NCI-H526 (cell line): ENCODE data around the gene KCNJ12.
"Not testable (repeated sequence)": the region's sequence is repeated elsewhere in the genome, so short reads cannot be mapped to it uniquely, and the experiment has no call there.

ENCODE experiments used
- DNase-seq, 2 experiments: peaks; one replicate each; lab custom pipeline; 2025; lab: John Stamatoyannopoulos, UW

Gene KCNJ12

GRCh38 chr17:21387616-21388015, 11.5 kb downstream of the KCNJ12 start:
- no peak for DNase-seq

- no peak for DNase-seq
Observed at GRCh38 chr17:21388066-21388465, 11.9 kb downstream of the KCNJ12 start.

- DNase-seq = no peak
Observed at GRCh38 chr17:21388944-21389343, 12.8 kb downstream of the KCNJ12 start.

- no peak for DNase-seq
Observed at GRCh38 chr17:21389394-21389793, 13.2 kb downstream of the KCNJ12 start.

GRCh38 chr17:21390294-21390693, 14.1 kb downstream of the KCNJ12 start:
- no peak for DNase-seq

- DNase-seq = no peak
Observed at GRCh38 chr17:21392266-21392665, 16.1 kb downstream of the KCNJ12 start.

- DNase-seq = no peak
Observed at GRCh38 chr17:21394265-21394664, 18.1 kb downstream of the KCNJ12 start.

- DNase-seq = no peak
Observed at GRCh38 chr17:21395764-21396163, 19.6 kb downstream of the KCNJ12 start.

GRCh38 chr17:21396237-21396636, 20.1 kb downstream of the KCNJ12 start:
- DNase-seq = no peak

GRCh38 chr17:21397341-21398190, 21.4 kb downstream of the KCNJ12 start:
- no peak for DNase-seq

GRCh38 chr17:21399474-21400186, 23.5 kb downstream of the KCNJ12 start:
- no peak for DNase-seq

GRCh38 chr17:21400187-21400569, 24.0 kb downstream of the KCNJ12 start:
- DNase-seq = not testable (repeated sequence)

GRCh38 chr17:21400816-21401593, 24.8 kb downstream of the KCNJ12 start:
- DNase-seq = no peak

GRCh38 chr17:21402166-21402571, 26.0 kb downstream of the KCNJ12 start:
- DNase-seq = not testable (repeated sequence)

- DNase-seq = not testable (repeated sequence)
Observed at GRCh38 chr17:21402926-21403325, 26.8 kb downstream of the KCNJ12 start.

- not testable (repeated sequence) for DNase-seq
Observed at GRCh38 chr17:21404106-21404505, 27.9 kb downstream of the KCNJ12 start.

- DNase-seq = not testable (repeated sequence)
Observed at GRCh38 chr17:21404539-21404938, 28.4 kb downstream of the KCNJ12 start.

- DNase-seq = not testable (repeated sequence)
Observed at GRCh38 chr17:21404956-21405731, 29.0 kb downstream of the KCNJ12 start.

GRCh38 chr17:21405904-21406400, 29.8 kb downstream of the KCNJ12 start:
- not testable (repeated sequence) for DNase-seq

- not testable (repeated sequence) for DNase-seq
Observed at GRCh38 chr17:21406616-21407404, 30.7 kb downstream of the KCNJ12 start.

GRCh38 chr17:21407752-21408151, 31.6 kb downstream of the KCNJ12 start:
- DNase-seq = not testable (repeated sequence)
